ENCODE measurements around the gene VDAC2.

DNA sequence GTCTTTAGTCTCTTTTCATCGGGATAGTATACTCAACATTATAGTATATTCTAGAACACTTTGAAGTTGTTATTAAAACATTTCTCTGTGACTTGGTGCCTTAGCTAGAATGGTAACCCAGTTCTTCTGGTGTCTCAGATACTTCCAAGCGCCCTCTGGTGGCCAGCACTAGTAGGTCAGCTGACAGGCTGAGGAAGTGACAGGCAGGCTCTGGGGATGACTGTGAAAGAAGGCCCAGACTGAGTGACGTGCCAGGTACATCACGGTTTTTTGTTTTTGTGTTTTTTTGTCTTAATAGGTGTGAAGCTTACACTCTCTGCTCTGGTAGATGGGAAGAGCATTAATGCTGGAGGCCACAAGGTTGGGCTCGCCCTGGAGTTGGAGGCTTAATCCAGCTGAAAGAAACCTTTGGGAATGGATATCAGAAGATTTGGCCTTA lies 20.0 kb downstream of the VDAC2 start:
- TF ChIP-seq EZH2 (IDR thresholded peaks at IDR 0.05; ENCODE audit: insufficient read depth, poor library complexity, severe bottlenecking) (no peak), EZH2phosphoT487 (IDR thresholded peaks at IDR 0.05; ENCODE audit: insufficient read depth, low read depth) (no peak)
